NK-92 (cell line): ENCODE measurements around the gene RGS14.

ENCODE experiments used
- DNase-seq: peaks from one replicate; lab custom pipeline; 2025; ENCODE audit not compliant: unreplicated experiment; lab: John Stamatoyannopoulos, UW

RGS14 gene

GRCh38 chr5:177357459-177358351 is at the start of gene RGS14:
TSS of gene RGS14 (plus strand) at chr5:177357924. CDS start at chr5:177358025, 101 bp downstream.
- DNase-seq: no peak

GRCh38 chr5:177308740-177309139 is 49.0 kb upstream of the RGS14 start:
- DNase-seq: no peak

GRCh38 chr5:177309351-177310191 is 48.2 kb upstream of the RGS14 start:
- no peak for DNase-seq

GRCh38 chr5:177310332-177310731 is 47.4 kb upstream of the RGS14 start:
- DNase-seq: no peak

- no peak for DNase-seq
Measured at GRCh38 chr5:177310757-177311391, 46.9 kb upstream of the RGS14 start.

- no peak for DNase-seq
Measured at GRCh38 chr5:177311392-177311722, 46.4 kb upstream of the RGS14 start.

- DNase-seq: peak; percentile 44
Measured at GRCh38 chr5:177311723-177312648, 45.7 kb upstream of the RGS14 start, which contains the start of gene MXD3. TSS of gene MXD3 (minus strand) at chr5:177311898. CDS start at chr5:177311830, 68 bp downstream.

GRCh38 chr5:177312649-177313181 is 45.0 kb upstream of the RGS14 start:
- no peak for DNase-seq

GRCh38 chr5:177313561-177314259 is 44.0 kb upstream of the RGS14 start:
- no peak for DNase-seq

GRCh38 chr5:177314376-177315342 is 43.1 kb upstream of the RGS14 start:
- no peak for DNase-seq

- DNase-seq: no peak
Measured at GRCh38 chr5:177315411-177315810, 42.3 kb upstream of the RGS14 start.

- DNase-seq: no peak
Measured at GRCh38 chr5:177316005-177316404, 41.7 kb upstream of the RGS14 start.

GRCh38 chr5:177317959-177318377 is 39.8 kb upstream of the RGS14 start:
- DNase-seq: no peak

- no peak for DNase-seq
Measured at GRCh38 chr5:177319913-177320588, 37.7 kb upstream of the RGS14 start.

GRCh38 chr5:177320879-177321278 is 36.8 kb upstream of the RGS14 start:
- DNase-seq: no peak

- DNase-seq: no peak
Measured at GRCh38 chr5:177325868-177326381, 31.8 kb upstream of the RGS14 start.
